GM21390 (cell line): ENCODE data around the gene SCAP.

Experiments used
- ATAC-seq: cut with Tn5 transposase; IDR thresholded peaks from one replicate; pipeline ENCODE4 v1.9.1; 2021; ENCODE audit not compliant: unreplicated experiment

SCAP gene

DNA sequence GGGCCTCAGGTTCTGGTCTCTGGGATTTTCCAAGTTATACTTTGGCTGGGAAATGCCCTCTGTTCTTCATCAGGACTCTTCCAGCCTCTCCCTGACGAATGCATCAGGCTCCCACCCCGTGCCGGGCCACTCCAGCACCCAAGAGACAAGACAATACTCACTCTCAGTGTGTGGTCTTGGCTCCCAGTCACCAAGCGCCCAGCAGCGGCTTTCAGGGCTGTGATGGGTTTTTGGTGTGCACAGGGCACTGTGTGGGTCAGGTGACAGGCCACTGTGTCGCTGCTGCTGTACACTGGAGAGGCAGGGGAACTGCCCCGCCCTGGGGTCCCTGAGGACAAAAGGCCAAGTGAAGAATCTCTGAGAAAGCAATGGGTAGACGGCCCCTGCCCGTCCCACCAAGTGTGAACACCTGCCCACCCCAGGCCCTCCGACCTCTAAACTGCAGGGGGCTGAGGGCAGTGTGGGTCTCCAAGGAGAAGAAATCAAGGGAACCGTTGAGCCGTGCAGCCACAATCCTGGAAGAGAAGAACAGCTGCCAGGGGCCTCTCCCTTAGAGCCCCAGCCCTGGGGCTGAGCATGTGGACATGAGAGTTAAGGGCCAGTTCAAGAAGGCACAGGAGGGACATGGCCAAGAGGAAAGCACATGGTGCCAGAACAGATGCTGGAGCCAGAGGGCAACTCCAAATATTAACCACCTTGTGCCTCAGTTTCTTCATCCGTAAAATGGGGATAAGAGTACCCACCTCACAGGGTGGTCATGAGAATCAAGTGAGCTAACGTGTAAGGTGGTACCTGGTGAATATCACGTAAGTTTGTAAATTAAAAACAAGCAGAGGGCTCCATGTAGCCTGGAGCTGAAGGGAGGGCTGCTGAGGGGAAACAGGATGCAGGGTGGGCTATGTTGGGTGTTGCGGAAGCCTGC is 60.8 kb downstream of the SCAP start:
- ATAC-seq, result no peak

GRCh38 chr3:47414161-47414564 is 61.6 kb downstream of the SCAP start:
- ATAC-seq, result no peak

GRCh38 chr3:47413751-47414150 is 62.0 kb downstream of the SCAP start:
- ATAC-seq, result no peak

GRCh38 chr3:47412842-47413520 is 62.8 kb downstream of the SCAP start:
- no peak for ATAC-seq

DNA sequence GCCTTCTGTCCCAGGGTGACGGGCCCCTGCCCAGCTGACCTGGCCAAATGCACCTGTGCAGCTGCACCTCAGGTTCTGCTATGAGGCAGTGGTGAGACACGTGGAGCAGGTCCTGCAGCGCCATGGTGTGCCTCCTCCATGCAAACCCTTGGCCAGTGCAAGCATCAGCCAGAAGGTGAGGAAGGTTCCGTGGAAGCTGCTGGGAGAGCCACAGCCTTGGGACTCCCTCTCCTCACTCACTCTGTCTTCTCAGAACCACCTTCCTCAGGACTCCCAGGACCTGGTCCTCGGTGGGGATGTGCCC is 63.3 kb downstream of the SCAP start:
- no peak for ATAC-seq

GRCh38 chr3:47411696-47412452 is 63.9 kb downstream of the SCAP start:
- ATAC-seq, result no peak

DNA sequence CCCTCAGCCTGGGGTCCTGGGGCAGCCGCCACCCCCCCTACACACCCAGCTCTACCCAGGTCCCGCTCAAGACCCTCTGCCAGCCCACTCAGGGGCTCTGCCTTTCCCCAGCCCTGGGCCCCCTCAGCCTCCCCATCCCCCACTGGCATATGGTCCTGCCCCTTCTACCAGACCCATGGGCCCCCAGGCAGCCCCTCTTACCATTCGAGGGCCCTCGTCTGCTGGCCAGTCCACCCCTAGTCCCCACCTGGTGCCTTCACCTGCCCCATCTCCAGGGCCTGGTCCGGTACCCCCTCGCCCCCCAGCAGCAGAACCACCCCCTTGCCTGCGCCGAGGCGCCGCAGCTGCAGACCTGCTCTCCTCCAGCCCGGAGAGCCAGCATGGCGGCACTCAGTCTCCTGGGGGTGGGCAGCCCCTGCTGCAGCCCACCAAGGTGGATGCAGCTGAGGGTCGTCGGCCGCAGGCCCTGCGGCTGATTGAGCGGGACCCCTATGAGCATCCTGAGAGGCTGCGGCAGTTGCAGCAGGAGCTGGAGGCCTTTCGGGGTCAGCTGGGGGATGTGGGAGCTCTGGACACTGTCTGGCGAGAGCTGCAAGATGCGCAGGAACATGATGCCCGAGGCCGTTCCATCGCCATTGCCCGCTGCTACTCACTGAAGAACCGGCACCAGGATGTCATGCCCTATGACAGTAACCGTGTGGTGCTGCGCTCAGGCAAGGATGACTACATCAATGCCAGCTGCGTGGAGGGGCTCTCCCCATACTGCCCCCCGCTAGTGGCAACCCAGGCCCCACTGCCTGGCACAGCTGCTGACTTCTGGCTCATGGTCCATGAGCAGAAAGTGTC is 64.7 kb downstream of the SCAP start:
- no peak for ATAC-seq

DNA sequence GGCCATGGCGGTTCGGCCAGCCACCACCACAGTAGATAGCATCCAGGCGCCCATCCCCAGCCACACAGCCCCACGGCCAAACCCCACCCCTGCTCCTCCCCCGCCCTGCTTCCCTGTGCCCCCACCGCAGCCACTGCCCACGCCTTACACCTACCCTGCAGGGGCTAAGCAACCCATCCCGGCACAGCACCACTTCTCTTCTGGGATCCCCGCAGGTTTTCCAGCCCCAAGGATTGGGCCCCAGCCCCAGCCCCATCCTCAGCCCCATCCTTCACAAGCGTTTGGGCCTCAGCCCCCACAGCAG is 65.4 kb downstream of the SCAP start:
- ATAC-seq, result no peak

- no peak for ATAC-seq
Measured at GRCh38 chr3:47409688-47410416, 65.9 kb downstream of the SCAP start.

GRCh38 chr3:47409284-47409683 is 66.5 kb downstream of the SCAP start:
- no peak for ATAC-seq

DNA sequence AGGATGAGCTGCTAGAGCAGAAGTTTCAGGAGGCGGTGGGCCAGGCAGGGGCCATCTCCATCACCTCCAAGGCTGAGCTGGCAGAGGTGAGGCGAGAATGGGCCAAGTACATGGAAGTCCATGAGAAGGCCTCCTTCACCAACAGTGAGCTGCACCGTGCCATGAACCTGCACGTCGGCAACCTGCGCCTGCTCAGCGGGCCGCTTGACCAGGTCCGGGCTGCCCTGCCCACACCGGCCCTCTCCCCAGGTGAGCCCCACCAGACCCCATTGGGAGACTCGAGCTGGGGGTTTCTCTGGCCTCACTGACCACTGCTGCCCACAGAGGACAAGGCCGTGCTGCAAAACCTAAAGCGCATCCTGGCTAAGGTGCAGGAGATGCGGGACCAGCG is 66.9 kb downstream of the SCAP start:
- no peak for ATAC-seq

DNA sequence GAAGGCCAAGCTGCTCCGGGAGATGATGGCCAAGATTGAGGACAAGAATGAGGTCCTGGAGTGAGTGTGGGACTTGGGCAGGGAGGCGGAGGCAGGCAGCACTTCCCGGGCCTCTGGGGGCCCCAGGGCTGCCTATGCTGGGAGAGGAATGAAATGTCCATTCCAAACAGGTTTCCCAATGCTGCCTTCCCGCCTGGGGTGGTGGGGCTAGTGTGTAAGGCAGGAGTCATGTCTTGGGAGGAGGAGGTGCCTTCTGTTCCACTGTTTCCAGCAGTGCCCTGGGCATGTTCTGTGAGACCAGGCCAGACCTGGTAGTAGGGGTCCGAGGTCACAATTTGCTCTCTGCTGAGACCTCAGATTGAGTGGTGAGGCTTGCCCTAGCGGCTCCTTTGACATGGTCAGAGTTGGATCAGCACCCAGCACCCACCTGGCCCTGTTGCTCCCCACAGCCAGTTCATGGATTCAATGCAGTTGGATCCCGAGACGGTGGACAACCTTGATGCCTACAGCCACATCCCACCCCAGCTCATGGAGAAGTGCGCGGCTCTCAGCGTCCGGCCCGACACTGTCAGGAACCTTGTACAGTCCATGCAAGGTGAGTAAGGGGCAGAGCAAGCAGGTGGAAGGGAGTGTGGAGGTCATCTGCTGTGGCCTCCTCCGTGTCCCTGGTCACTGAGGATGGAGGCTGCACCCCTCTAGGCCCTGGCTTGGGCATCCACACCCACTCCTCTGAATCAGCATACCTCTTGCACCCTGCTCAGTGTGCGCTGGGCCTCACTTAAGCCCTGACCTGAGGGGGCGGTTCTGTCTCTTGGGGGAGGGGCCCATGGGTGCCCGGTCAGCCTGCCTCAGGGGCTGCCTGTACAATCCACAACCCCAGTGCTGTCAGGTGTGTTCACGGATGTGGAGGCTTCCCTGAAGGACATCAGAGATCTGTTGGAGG is 67.6 kb downstream of the SCAP start:
- no peak for ATAC-seq

GRCh38 chr3:47407237-47407636 is 68.5 kb downstream of the SCAP start:
- no peak for ATAC-seq

DNA sequence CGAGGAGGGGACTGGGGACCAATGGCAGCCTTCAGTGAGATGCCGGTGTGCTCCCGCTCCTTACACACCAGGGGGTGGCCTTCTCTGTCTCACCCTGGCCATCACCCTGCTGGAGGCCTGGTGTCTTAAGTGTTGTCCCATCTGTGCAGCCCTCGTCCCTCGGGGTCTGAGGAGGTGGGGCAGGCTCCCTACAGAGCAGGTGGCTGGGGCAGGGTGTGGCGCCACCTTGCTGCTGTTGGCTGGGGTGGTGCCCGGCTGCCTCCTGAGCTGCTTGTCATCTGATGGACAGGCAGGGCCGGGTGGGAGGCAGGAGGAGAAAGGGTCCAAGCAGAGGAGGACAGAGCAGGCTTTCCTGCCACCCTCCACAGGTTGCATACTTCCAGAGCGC is 69.0 kb downstream of the SCAP start:
- ATAC-seq, result no peak

- no peak for ATAC-seq
Measured at GRCh38 chr3:47405820-47406761, 69.7 kb downstream of the SCAP start.

GRCh38 chr3:47404955-47405790 is 70.6 kb downstream of the SCAP start:
- ATAC-seq, result no peak

DNA sequence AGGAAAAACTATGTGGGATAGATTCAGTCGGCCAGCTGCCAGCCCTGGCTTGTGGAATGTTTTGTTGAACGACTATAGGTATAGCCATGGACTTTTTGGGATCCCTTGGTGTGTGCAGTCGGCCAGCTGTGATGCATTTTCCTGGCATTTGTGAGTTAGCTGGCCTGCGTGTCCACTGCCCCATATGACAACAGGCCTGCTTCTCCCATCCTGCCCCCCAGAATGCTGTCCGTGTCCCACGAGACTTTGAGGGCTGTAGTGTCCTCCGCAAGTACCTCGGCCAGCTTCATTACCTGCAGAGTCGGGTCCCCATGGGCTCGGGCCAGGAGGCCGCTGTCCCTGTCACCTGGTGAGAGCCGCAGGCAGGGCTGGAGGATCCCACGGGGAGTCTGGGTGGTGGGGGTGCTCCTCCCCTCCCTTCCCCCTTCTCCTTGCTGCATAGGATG is 71.3 kb downstream of the SCAP start:
- ATAC-seq, result no peak
